ENCODE results near the gene JMJD8. TPM values are rescaled to one million over a fixed set of nuclear protein-coding genes. Genes with fewer than 3 reads are reported as not detected.

Gene JMJD8
- total RNA-seq, 1 donor from 2014 or later = 41.2 TPM

- intact Hi-C loops (cut with micrococcal nuclease) = no loop called here
Measured at GRCh38 chr16:632486-633335, 51.4 kb downstream of the JMJD8 start.

GRCh38 chr16:631808-632358, 52.3 kb downstream of the JMJD8 start:
- intact Hi-C loops (cut with micrococcal nuclease) = no loop called here

Other genes starting within 250 kb of the JMJD8 start
- gene CAPN15, start 156.6 kb downstream of the JMJD8 start, total RNA-seq = 86.5 and 94.8 TPM in 2 replicates
- gene PRR35, start 123.9 kb downstream of the JMJD8 start, total RNA-seq = 0.10 TPM in 1 of 2 replicates, not detected in the other
- gene NHLRC4, start 117.3 kb downstream of the JMJD8 start, total RNA-seq = 1.8 and 2.2 TPM in 2 replicates
- gene PIGQ, start 114.4 kb downstream of the JMJD8 start, total RNA-seq = 45.5 and 49.8 TPM in 2 replicates
- 16.2 and 17.6 TPM in 2 replicates for gene RAB40C, start 94.3 kb downstream of the JMJD8 start, total RNA-seq
- 0.69 and 0.76 TPM in 2 replicates for gene WFIKKN1, start 53.3 kb downstream of the JMJD8 start, total RNA-seq
- 79.2 and 85.0 TPM in 2 replicates for gene METTL26, start 48.0 kb downstream of the JMJD8 start, total RNA-seq
- 19.3 and 27.5 TPM in 2 replicates for gene MCRIP2, start 42.5 kb downstream of the JMJD8 start, total RNA-seq
- gene WDR90, start 35.0 kb downstream of the JMJD8 start, total RNA-seq = 52.9 and 53.6 TPM in 2 replicates
- 136 and 155 TPM in 2 replicates for gene RHOT2, start 16.2 kb downstream of the JMJD8 start, total RNA-seq
- 0.98 and 2.0 TPM in 2 replicates for gene RHBDL1, start 8.7 kb downstream of the JMJD8 start, total RNA-seq
- 73.9 and 81.6 TPM in 2 replicates for gene STUB1, start 3.9 kb downstream of the JMJD8 start, total RNA-seq
- gene WDR24, start 6.1 kb upstream of the JMJD8 start, total RNA-seq = 18.0 and 18.5 TPM in 2 replicates
- gene FBXL16, start 21.5 kb upstream of the JMJD8 start, total RNA-seq = 8.0 and 8.2 TPM in 2 replicates
- gene METRN, start 30.8 kb upstream of the JMJD8 start, total RNA-seq = 4.7 and 6.1 TPM in 2 replicates
- gene ANTKMT, start 36.8 kb upstream of the JMJD8 start, total RNA-seq = 8.1 and 10.8 TPM in 2 replicates
- gene CCDC78, start 42.1 kb upstream of the JMJD8 start, total RNA-seq = 1.7 and 2.4 TPM in 2 replicates
- 5.1 and 6.1 TPM in 2 replicates for gene HAGHL, start 42.8 kb upstream of the JMJD8 start, total RNA-seq
- gene CIAO3, start 56.7 kb upstream of the JMJD8 start, total RNA-seq = 42.5 and 46.8 TPM in 2 replicates
- not detected in 2 replicates for gene MSLN, start 76.4 kb upstream of the JMJD8 start, total RNA-seq
- 35.4 and 36.4 TPM in 2 replicates for gene RPUSD1, start 104.0 kb upstream of the JMJD8 start, total RNA-seq
- gene CHTF18, start 104.3 kb upstream of the JMJD8 start, total RNA-seq = 73.0 and 79.3 TPM in 2 replicates
- gene GNG13, start 116.4 kb upstream of the JMJD8 start, total RNA-seq = not detected in 2 replicates